Measurements from ENCODE around the gene ZNF697.
"Not testable (repeated sequence)": the region's sequence is repeated elsewhere in the genome, so short reads cannot be mapped to it uniquely, and the experiment has no call there.

The ZNF697 gene

GRCh38 chr1:119600976-119601375, 47.1 kb downstream of the ZNF697 start:
- no peak for DNase-seq

DNA sequence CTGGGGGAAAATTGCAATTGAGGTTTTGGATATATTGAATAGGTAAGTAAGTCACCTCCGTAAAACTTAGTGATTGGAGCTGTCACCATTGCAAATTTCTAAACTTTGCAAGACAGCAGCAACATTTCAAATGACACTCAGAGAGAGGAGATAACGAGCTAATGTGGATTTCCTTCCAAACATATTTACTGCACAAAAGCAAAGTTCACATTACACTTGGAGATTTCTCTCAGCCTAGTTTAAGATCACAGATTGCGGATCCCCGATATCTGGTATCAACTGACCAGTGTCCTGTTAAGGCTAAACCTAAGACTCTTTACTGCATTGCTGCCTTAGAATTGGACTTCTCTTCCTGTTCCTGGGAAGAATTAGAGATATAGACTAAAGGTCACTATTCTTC, 47.5 kb downstream of the ZNF697 start:
- DNase-seq, result no peak

DNA sequence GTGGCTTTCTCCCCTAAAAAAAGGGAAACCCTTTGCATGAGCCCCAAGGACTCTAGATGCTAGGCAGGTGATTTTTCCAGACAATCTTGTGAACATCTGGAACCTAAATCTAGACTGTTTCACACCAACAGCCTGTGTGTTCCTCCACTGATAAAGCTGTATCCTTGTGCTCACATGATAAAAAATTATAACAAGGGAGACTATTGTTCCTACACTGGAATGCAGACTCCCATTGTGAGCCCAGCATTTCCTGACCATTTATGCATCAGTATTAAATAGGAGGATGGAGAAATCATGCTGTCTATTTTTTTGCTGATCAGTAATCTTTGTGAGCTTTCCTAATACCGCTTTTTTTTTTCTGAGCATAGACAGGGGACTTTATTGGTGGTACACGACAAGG, 52.5 kb downstream of the ZNF697 start:
- DNase-seq, result no peak

- no peak for DNase-seq
Observed at GRCh38 chr1:119595168-119595567, 52.9 kb downstream of the ZNF697 start.

GRCh38 chr1:119594376-119594775, 53.7 kb downstream of the ZNF697 start:
- no peak for DNase-seq

- DNase-seq, result no peak
Observed at GRCh38 chr1:119593805-119594204, 54.3 kb downstream of the ZNF697 start.

GRCh38 chr1:119590393-119590792, 57.7 kb downstream of the ZNF697 start:
- no peak for DNase-seq

- no peak for DNase-seq
Observed at GRCh38 chr1:119588621-119589020, 59.4 kb downstream of the ZNF697 start.

DNA sequence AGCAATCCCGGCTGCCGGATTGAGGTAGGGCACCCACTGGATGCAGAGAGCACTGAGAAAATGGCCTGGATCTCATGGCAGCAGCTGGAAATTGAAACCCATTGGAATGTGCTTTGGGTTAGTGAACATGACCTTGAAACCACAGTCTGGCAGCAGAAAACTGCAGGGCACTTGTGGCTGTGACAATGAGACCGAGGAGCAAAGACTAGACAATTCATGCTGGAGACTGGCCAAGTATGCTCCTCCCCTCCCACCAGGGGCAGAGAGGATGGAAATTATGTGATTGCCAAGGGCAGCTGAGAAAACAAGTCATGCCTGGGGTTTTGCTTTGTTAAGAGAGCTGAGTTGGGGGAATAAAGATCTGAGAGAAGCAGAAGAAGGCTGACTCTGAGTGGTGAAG, 60.7 kb downstream of the ZNF697 start:
- no peak for DNase-seq

GRCh38 chr1:119585801-119586200, 62.3 kb downstream of the ZNF697 start:
- peak in 1 of 14 donors; percentile 7 for DNase-seq

GRCh38 chr1:119582801-119583200, 65.3 kb downstream of the ZNF697 start:
- DNase-seq, result peak in 8 of 14 donors; percentile 5 to 43 (median 20)

- DNase-seq, result not testable (repeated sequence)
Observed at GRCh38 chr1:119581076-119581475, 67.0 kb downstream of the ZNF697 start.

GRCh38 chr1:119573886-119574285, 74.2 kb downstream of the ZNF697 start:
- no peak for DNase-seq

DNA sequence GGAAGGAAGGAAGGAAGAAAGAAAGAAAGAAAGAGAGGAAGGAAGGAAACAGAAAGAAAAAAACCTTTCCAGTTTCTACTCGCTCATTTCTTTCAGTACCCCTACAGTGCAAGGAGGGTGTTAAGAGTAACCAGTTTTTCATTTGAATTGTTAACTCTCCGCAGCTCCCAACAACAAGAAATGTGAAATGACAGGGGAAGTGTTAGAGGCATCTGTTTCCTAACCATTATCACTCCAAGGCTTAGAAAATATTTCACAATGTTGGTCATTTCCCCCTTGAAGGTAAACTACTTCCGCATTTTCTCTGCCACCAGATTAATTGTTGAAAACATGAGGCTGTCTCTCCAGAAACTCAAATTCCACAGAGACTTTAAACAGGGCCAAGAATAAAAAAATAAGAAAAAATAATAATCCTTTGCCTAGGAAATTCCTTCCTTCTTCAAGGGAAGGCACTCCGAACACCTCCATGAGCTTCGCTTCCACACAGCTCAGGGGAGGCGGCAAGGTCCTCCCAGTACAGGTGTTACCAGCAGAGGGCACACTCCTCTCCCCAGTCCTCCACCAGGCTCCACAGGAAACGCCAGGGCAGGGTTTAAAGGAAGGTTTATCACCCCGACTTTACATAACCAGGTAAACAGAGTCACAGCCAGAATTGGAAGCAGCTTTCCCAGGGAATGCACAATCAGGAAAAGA, 78.0 kb downstream of the ZNF697 start:
- DNase-seq, result not testable (repeated sequence)

Measured in C1 segment of cervical spinal cord (tissue), 14 donors.